ENCODE results near the gene NYNRIN.

The NYNRIN gene

DNA sequence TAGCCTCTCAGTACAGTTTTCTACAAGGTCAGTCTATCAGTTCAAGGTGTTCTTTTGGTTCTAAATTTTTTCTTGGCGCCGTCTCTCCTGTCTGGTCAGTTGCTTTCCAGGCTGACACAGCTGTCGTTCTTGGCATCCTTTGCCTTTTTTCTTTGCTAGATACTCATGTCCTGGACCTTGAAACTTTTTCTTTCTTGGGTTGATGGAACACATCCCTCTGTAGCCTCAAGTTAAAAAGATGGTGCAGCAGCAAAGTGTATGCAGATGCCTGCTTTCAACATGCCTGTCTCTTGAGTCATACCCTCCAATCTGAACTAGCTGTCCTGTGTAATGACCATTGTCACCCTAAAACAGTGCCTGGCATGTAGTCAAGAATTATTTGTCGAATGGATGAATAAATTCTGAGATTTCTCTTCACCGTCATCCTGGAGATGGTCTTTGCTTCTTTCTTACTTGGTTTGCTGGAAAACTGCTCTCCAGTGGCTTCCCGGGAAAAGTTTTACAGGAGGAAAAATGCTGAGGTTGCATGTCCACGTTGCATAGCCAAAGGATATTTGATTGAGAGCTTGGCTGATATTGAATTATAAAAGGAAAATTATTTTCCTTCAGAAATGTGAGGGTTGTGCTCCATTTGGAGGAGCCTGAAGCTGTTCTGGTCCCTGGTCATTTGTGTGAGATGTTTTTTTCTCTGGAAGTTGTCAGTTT is 4.6 kb downstream of the NYNRIN start:
- no peak for TF ChIP-seq CTCF (IDR thresholded peaks at IDR 0.05)
- TF ChIP-seq ZFX (IDR thresholded peaks at IDR 0.05; ENCODE audit: borderline replicate concordance) = no peak
- H3K27ac ChIP-seq = no peak overlapping the region

DNA sequence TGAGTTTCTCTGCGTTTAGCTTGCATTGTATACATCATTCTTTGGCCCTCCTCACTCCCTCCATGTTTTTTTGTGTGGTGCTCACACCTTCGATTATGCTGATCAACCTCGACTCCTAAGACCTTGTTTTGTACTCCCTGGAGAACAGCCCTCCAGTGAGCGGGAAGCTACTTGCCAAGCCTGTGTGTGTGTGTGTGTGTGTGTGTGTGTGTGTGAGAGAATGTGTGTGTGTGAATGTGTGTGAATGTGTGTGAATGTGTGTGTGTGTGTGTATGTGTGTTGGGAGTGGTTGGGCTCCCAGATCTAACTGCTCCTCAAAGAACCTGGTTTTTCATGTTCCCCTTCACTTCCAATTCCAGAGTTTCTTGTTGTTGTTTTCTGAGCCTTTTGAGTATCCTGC is 6.0 kb downstream of the NYNRIN start:
- H3K27ac ChIP-seq = no peak overlapping the region

GRCh38 chr14:24406416-24406815 is 7.6 kb downstream of the NYNRIN start:
- H3K27ac ChIP-seq = no peak overlapping the region
- no peak for TF ChIP-seq CTCF (IDR thresholded peaks at IDR 0.05)
- TF ChIP-seq ZFX (IDR thresholded peaks at IDR 0.05; ENCODE audit: borderline replicate concordance) = no peak

More for the DNA sequence above, 6.0 kb downstream of the NYNRIN start:
- no peak for TF ChIP-seq CTCF (IDR thresholded peaks at IDR 0.05)
- no peak for TF ChIP-seq ZFX (IDR thresholded peaks at IDR 0.05; ENCODE audit: borderline replicate concordance)

- no peak for TF ChIP-seq CTCF (IDR thresholded peaks at IDR 0.05)
- TF ChIP-seq ZFX (IDR thresholded peaks at IDR 0.05; ENCODE audit: borderline replicate concordance) = no peak
- no peak overlapping the region for H3K27ac ChIP-seq
These were observed 9.0 kb downstream of the NYNRIN start for GRCh38 chr14:24407608-24408325.

GRCh38 chr14:24408764-24409163 is 10.0 kb downstream of the NYNRIN start:
- TF ChIP-seq CTCF (IDR thresholded peaks at IDR 0.05) = no peak
- TF ChIP-seq ZFX (IDR thresholded peaks at IDR 0.05; ENCODE audit: borderline replicate concordance) = no peak
- H3K27ac ChIP-seq = no peak overlapping the region

GRCh38 chr14:24409192-24409591 is 10.4 kb downstream of the NYNRIN start:
- H3K27ac ChIP-seq = no peak overlapping the region
- TF ChIP-seq ZFX (IDR thresholded peaks at IDR 0.05; ENCODE audit: borderline replicate concordance) = no peak

GRCh38 chr14:24409956-24410355 is 11.2 kb downstream of the NYNRIN start:
- no peak overlapping the region for H3K27ac ChIP-seq
- no peak for TF ChIP-seq ZFX (IDR thresholded peaks at IDR 0.05; ENCODE audit: borderline replicate concordance)
- no peak for TF ChIP-seq CTCF (IDR thresholded peaks at IDR 0.05)
